Kidney capillary endothelial cell (primary cell): ENCODE data around the gene ZXDA.
A peak's percentile ranks its signal among the peaks of the same experiment; 100 is the strongest.
"Not testable (repeated sequence)": the region's sequence is repeated elsewhere in the genome, so short reads cannot be mapped to it uniquely, and the experiment has no call there.

Experiments used
- DNase-seq: peaks from one replicate; pipeline ENCODE4 v3.0.0-alpha.2; 2018; ENCODE audit warnings: low spot score

ZXDA gene, protein sequence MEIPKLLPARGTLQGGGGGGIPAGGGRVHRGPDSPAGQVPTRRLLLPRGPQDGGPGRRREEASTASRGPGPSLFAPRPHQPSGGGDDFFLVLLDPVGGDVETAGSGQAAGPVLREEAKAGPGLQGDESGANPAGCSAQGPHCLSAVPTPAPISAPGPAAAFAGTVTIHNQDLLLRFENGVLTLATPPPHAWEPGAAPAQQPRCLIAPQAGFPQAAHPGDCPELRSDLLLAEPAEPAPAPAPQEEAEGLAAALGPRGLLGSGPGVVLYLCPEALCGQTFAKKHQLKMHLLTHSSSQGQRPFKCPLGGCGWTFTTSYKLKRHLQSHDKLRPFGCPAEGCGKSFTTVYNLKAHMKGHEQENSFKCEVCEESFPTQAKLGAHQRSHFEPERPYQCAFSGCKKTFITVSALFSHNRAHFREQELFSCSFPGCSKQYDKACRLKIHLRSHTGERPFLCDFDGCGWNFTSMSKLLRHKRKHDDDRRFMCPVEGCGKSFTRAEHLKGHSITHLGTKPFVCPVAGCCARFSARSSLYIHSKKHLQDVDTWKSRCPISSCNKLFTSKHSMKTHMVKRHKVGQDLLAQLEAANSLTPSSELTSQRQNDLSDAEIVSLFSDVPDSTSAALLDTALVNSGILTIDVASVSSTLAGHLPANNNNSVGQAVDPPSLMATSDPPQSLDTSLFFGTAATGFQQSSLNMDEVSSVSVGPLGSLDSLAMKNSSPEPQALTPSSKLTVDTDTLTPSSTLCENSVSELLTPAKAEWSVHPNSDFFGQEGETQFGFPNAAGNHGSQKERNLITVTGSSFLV

GRCh38 chrX:57910287-57910912 lies at the start of gene ZXDA:
ZXDA (minus strand) TSS chrX:57910458; CDS start chrX:57910420, 38 bp downstream.
- not testable (repeated sequence) for DNase-seq

GRCh38 chrX:57952320-57952678 lies 42.0 kb upstream of the ZXDA start:
- DNase-seq = peak; percentile 36

- DNase-seq = peak; percentile 49
Measured at GRCh38 chrX:57951666-57952319, 41.5 kb upstream of the ZXDA start.

DNA sequence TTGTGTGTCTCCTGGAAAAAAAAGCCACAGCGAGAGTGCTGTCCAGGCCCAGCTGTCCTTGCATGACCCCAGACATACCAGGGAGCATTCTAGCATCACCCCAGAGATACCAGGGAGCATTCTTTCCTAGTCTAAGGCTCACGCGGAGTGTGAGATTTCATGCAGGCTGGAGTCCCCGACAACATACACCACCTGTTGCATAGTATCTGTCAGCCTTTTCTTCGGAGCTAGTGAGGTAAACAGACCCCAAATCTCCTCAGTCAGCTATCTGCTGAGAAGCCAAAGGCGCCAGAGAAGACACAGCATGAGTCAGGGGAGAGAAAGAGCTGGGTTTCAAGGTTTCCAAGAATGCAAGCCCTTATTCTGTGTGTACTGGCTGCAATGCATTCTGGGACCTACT lies 23.1 kb upstream of the ZXDA start:
- no peak for DNase-seq

DNA sequence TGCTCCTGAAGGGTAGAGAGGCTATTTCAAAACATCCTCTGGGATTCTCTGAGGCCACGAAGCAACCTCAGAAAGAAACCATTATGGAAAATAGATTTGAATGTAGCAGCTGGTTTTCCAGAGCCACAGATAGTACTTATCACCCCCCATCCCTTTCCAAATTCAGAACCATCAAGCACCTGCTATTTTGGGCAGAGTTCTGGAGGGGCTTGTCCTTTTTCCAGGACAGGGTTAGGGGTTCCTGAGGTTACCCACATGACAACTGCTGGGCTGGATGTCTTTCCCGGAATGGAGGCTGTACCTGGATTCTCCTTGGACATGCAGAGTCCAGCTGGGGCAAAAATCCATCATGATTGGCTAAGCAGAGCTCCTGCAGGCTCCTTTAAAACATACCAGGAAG lies 22.0 kb upstream of the ZXDA start:
- no peak for DNase-seq

GRCh38 chrX:57930051-57930450 lies 19.8 kb upstream of the ZXDA start:
- no peak for DNase-seq

DNA sequence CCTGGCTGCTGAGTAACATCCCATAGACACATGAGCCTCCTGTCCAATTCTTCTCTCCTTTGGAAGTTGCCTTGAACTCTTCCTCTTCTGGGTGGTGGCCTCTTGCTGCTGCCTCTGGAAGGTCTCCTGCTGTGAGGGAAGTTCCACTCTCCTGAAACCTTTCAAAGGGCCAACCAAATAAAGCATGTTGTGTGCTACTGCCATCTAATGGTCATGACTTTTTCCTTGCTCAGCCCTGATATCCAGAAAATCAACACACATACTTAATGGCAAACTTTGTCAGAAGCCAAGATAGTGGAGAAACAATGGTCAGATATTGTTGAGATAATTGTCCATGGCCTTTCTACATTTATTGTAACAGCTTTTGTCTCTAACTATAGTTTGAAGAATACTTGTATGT lies 19.1 kb upstream of the ZXDA start:
- no peak for DNase-seq

DNA sequence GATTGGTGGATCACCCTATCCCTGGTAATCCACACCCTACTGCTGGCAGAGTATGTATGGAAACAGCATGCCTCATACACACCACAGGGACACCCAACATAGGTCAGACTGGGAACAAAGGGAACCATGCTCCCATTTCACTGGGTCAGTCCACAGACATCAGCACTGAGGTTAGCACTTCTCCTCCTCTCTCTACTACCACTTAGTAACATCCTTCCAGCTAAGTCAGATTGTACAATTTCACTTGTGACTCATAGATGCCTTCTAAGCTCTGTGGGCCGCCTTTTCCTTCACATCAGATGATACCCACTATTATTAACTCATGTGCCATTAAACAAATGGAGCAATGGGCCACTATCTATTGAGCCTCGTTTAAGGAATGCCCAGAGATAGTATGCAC lies 15.5 kb upstream of the ZXDA start:
- no peak for DNase-seq

DNA sequence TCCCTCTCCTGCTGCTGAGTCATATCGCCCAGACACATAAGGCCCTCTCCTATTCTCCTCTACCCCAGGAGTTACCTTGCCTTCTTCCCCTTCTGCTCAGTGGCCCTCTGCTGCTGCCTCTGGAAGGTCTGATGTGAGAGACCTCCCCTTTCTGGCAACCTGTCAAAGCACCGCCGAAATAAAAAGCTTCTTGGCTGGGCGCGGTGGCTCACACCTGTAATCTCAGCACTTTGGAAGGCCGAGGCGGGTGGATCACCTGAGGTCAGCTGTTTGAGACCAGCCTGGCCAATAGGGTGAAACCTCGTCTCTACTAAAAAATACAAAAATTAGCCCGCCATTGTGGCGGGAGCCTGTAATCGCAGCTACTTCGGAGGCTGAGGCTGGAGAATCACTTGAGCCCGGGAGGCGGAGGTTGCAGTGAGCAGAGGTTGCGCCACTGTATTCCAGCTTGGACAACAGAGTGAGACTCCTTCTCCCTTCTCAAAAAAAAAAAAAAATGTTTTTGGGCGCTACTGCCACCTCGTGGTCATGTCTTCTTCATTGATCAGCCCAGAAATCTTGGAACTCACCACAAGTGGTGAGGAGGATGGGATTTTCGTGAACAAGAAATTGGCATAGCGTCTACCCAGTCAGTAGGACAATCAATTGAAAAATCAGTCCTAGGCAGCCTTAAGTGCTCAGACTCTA lies 8.6 kb upstream of the ZXDA start:
- DNase-seq = no peak

- no peak for DNase-seq
Measured at GRCh38 chrX:57915680-57916079, 5.4 kb upstream of the ZXDA start.

DNA sequence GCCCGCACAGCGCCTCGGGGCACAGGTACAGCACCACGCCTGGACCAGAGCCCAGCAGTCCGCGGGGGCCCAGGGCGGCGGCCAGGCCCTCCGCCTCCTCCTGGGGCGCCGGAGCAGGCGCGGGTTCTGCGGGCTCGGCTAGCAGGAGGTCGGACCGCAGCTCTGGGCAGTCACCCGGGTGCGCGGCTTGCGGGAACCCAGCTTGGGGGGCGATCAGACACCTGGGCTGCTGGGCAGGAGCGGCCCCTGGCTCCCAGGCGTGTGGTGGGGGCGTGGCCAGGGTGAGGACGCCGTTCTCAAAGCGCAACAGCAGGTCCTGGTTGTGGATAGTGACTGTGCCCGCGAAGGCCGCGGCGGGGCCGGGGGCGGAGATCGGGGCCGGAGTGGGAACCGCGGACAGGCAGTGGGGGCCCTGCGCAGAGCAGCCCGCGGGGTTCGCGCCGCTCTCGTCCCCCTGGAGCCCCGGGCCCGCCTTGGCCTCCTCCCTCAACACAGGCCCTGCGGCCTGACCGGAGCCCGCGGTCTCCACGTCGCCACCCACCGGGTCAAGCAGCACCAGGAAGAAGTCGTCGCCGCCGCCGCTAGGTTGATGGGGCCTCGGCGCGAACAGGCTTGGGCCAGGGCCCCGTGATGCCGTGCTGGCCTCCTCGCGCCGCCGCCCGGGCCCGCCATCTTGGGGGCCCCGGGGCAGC lies 517 bp downstream of the ZXDA start:
- DNase-seq = not testable (repeated sequence)

- DNase-seq = not testable (repeated sequence)
Measured at GRCh38 chrX:57908972-57909594, 1.2 kb downstream of the ZXDA start.

DNA sequence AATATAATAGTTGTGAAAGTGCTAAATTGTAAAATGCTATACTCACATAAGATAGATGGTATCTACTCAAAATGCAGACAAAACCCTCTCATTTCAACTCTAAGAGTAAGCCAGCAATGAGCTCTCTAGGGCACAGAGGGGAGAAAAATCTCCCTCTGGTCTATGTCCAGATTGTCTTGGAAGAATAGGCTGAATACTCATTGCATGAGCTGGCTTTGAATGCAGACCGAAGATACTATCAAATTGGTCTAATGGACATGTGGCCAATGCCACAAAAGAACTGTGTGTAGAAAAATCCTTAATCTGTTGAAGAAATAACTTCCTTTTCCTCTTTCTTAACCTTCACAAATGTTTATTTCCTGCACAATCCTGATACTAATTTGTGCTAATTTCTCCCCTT lies 3.5 kb downstream of the ZXDA start:
- no peak for DNase-seq

GRCh38 chrX:57905141-57905540 lies 5.1 kb downstream of the ZXDA start:
- no peak for DNase-seq

DNA sequence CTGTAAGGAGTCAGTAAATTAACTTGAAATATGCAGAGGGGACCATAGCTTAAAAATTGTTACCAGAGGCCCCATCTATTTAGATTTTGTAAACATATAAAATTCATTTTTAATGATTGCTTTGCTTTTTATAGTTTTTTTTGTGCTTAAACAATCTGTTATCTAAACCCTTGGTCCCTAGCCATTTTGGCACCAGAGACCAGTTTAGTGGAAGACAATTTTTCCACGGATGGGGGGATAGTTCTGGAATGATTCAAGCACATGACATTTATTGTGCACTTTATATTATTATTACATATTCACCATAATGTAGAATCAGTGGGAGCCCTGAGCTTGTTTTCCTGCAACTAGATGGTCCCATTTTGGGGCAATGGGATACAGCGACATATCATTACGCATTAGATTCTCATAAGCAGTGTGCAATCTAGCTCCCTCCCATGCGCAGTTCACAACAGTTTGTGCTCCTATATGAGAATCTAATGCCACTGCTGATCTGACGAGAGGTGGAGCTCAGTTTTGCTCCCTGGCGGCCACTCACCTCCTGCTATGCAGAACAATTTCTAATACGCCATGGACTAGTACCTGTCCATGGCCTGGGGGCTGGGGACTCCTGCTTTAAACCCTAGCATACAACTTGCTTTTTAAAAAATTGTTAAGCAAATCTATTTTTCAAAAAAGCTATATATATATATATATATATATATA lies 5.9 kb downstream of the ZXDA start:
- no peak for DNase-seq

GRCh38 chrX:57902633-57903032 lies 7.6 kb downstream of the ZXDA start:
- no peak for DNase-seq

- no peak for DNase-seq
Measured at GRCh38 chrX:57901466-57901865, 8.8 kb downstream of the ZXDA start.

- peak; percentile 67 for DNase-seq
Measured at GRCh38 chrX:57900975-57901374, 9.3 kb downstream of the ZXDA start.

- DNase-seq = no peak
Measured at GRCh38 chrX:57899906-57900305, 10.4 kb downstream of the ZXDA start.

GRCh38 chrX:57899064-57899463 lies 11.2 kb downstream of the ZXDA start:
- DNase-seq = no peak
